ENCODE data around the gene FAM168A. TPM values are rescaled to one million over a fixed set of nuclear protein-coding genes. Genes with fewer than 3 reads are reported as not detected.

Gene FAM168A
- total and polyA plus RNA-seq, 2 of the 8 experiments (the other 6 are each of a cell fraction or from before 2014, with no cell fraction given): 17.1 to 21.6 TPM

GRCh38 chr11:73365352-73366264 lies 232.3 kb downstream of the FAM168A start:
- Histone ChIP-seq H3K14ac (ENCODE audit: insufficient read length) (no peak overlapping the region), H2BK12ac (ENCODE audit: low read depth, low read length) (no peak overlapping the region), H3K4ac (replicated peaks; ENCODE audit: insufficient read length, low read depth, low read length) (no peak overlapping the region), H3K4me3 (ENCODE audit: extremely low read depth in 1 of 4, insufficient read depth in 2 of 4, low read depth in 3 of 4, low read length in 4 of 4) (no peak overlapping the region), H2BK120ac (replicated peaks; ENCODE audit: low read depth, low read length) (no peak overlapping the region), H3K27me3 (replicated peaks in 1 of 4; ENCODE audit: control insufficient read depth in 3 of 4, extremely low read depth in 1 of 4, insufficient read depth in 3 of 4, low read length in 3 of 4) (peaks cover 0 to 4% (median 2%) of the 10 kb centered on the region in 4 experiments; a peak in 4 of 7 replicates), H3K23me2 (ENCODE audit: low read depth, low read length) (peaks cover 3% of the 10 kb centered on the region; the same call in 1 of the 2 replicates), H4K91ac (replicated peaks; ENCODE audit: insufficient read length, low read length) (no peak overlapping the region), H4K20me1 (replicated peaks in 1 of 2; ENCODE audit: control insufficient read depth in 1 of 2, insufficient read depth in 2 of 2, low read length in 2 of 2) (peaks cover 4 to 5% of the 10 kb centered on the region in 2 experiments), H3K9me3 (ENCODE audit: insufficient read depth in 2 of 2, low read depth in 1 of 2, low read length in 1 of 2) (no peaks in the 10 kb centered on the region), H3K27ac (ENCODE audit: low read depth, low read length) (no peak overlapping the region), H3K36me3 (ENCODE audit: control insufficient read depth in 2 of 4, insufficient read depth in 4 of 4, low read length in 3 of 4) (no peaks in the 10 kb centered on the region), H4K8ac (ENCODE audit: extremely low read depth, insufficient read depth, low read length) (no peak overlapping the region), H3K23ac (ENCODE audit: insufficient read length) (no peak overlapping the region), H3K4me2 (ENCODE audit: insufficient read depth in 1 of 2, low read depth in 2 of 2, low read length in 2 of 2) (no peak overlapping the region), H3K9ac (replicated peaks in 1 of 4; ENCODE audit: extremely low read depth in 1 of 4, low read depth in 3 of 4, low read length in 3 of 4) (no peak overlapping the region), H2AK5ac (ENCODE audit: low read depth, low read length) (no peak overlapping the region), H2BK5ac (ENCODE audit: low read depth, low read length) (no peak overlapping the region), H3K79me1 (ENCODE audit: low read depth, low read length) (no peaks in the 10 kb centered on the region), H2AFZ (ENCODE audit: low read length) (no peak overlapping the region), H3K18ac (ENCODE audit: extremely low read depth, low read length) (no peak overlapping the region), H3K79me2 (ENCODE audit: control insufficient read depth in 1 of 2, insufficient read depth in 2 of 2, low read length in 2 of 2) (no peaks in the 10 kb centered on the region), H2BK20ac (ENCODE audit: low read length) (no peak overlapping the region), H4K5ac (ENCODE audit: insufficient read length, low read depth, low read length) (no peak overlapping the region), H3K56ac (replicated peaks; ENCODE audit: insufficient read length, low read depth, low read length) (no peak overlapping the region), H3K4me1 (replicated peaks in 1 of 4; ENCODE audit: control insufficient read depth in 3 of 4, insufficient read depth in 4 of 4, low read length in 3 of 4) (peaks cover 0 to 3% (median under 1%) of the 10 kb centered on the region in 4 experiments; a peak in 4 of 7 replicates), H2BK15ac (ENCODE audit: low read length) (no peak overlapping the region)
- no peak for FAIRE-seq
- no peak for DNase-seq (ENCODE audit: low read depth in 1 of 2, low spot score in 2 of 2)
- ChIA-PET CTCF (ENCODE audit: partially characterized antibody) (interaction anchor here (0.8 to 59.1 kb wide), 6 partner anchors 10 to 76 kb away, joined by 3 to 1456 read pairs (median 5); partner anchors contain the start of gene RELT), POLR2A (ENCODE audit: partially characterized antibody) (interaction anchor here (1.0 kb wide), 1 partner anchor 9 kb away, joined by 3 read pairs; no protein-coding TSS in a partner anchor)
- WGBS, 2 experiments (ENCODE audit: extremely low coverage in 1 of 2, insufficient coverage in 1 of 2, insufficient read length in 1 of 2, insufficient replicate concordance in 2 of 2, low coverage in 1 of 2, low lambda C conversion rate in 2 of 2, missing lambda C conversion rate in 1 of 2): 86% methylated on average over 24 of the region's 24 CpGs; no CpG with 5 or more reads in 1 of the 2 experiments
- no peak for TF ChIP-seq CEBPB (IDR thresholded peaks at IDR 0.05; ENCODE audit: low read depth, low read length)
- TF ChIP-seq KDM5A (IDR thresholded peaks at IDR 0.05; ENCODE audit: low read length): no peak
- no peak for TF ChIP-seq SAP30 (IDR thresholded peaks at IDR 0.05; ENCODE audit: insufficient read depth, insufficient replicate concordance, low read length)

All from H1 (cell line).